Activated CD8-positive, alpha-beta T cell treated with anti-CD3 and anti-CD28 coated beads, Interleukin-2, amount 10 ng/mL, durations not matched to agents 7 days and 5 days (primary cell): ENCODE measurements around the gene TRMT44. TPM values are rescaled to one million over a fixed set of nuclear protein-coding genes. Genes with fewer than 3 reads are reported as not detected.
"Not testable (repeated sequence)": the region's sequence is repeated elsewhere in the genome, so short reads cannot be mapped to it uniquely, and the experiment has no call there.

Source experiments
- ATAC-seq: fragments of 150-1000 bp; cut with Tn5 transposase; one replicate; pipeline ENCODE4 v1.10.0; 2021; ENCODE audit warnings: moderate library complexity
- CTCF ChIA-PET: fragments of 350-600 bp; sonication (Branson Sonifier 250); formaldehyde crosslinking; loops from one replicate; lab custom pipeline; 2021; ENCODE audit warnings: antibody characterized with exemption; lab: Charles Lee
- POLR2A ChIA-PET: fragments of 350-600 bp; sonication (Branson Sonifier 250); formaldehyde crosslinking; loops from one replicate; lab custom pipeline; 2021; ENCODE audit warnings: antibody characterized with exemption; lab: Charles Lee
- DNase-seq: peaks from one replicate; pipeline ENCODE4 v3.0.0-alpha.2; 2020
- H3K27ac Mint-ChIP-seq: one replicate; pipeline ENCODE4 v1.8.0; 2021; ENCODE audit warnings: mild to moderate bottlenecking, mixed read lengths
- H3K27me3 Mint-ChIP-seq: one replicate; pipeline ENCODE4 v1.8.0; 2021; ENCODE audit warnings: low read depth, mixed read lengths
- H3K36me3 Mint-ChIP-seq: one replicate; pipeline ENCODE4 v1.8.0; 2021; ENCODE audit warnings: low read depth, mixed read lengths
- H3K4me1 Mint-ChIP-seq: one replicate; pipeline ENCODE4 v1.8.0; 2021; ENCODE audit warnings: low read depth, mixed read lengths
- H3K4me3 Mint-ChIP-seq: one replicate; pipeline ENCODE4 v1.8.0; 2021; ENCODE audit warnings: mild to moderate bottlenecking, mixed read lengths
- H3K9me3 Mint-ChIP-seq: one replicate; pipeline ENCODE4 v1.8.0; 2022; ENCODE audit warnings: mixed read lengths; ENCODE audit not compliant: insufficient read depth
- total RNA-seq, 2 experiments: library from RNA; stranded (reverse); gene quantifications; one replicate each; pipeline ENCODE4 v1.2.3, GENCODE V29; 2021

TRMT44 gene
- total RNA-seq, 2 experiments from 2014 or later: 18.5 to 22.2 TPM

- POLR2A ChIA-PET, H3K9me3 Mint-ChIP-seq, H3K4me3 Mint-ChIP-seq, ATAC-seq, H3K36me3 Mint-ChIP-seq, CTCF ChIA-PET, DNase-seq, H3K4me1 Mint-ChIP-seq, H3K27me3 Mint-ChIP-seq, H3K27ac Mint-ChIP-seq: not testable (repeated sequence)
Observed at GRCh38 chr4:8513080-8513479, 72.5 kb downstream of the TRMT44 start.

- Mint-ChIP-seq H3K27ac (no peak overlapping the region), H3K9me3 (no peaks in the 10 kb centered on the region), H3K36me3 (no peaks in the 10 kb centered on the region), H3K4me3 (no peak overlapping the region), H3K27me3 (no peaks in the 10 kb centered on the region), H3K4me1 (no peaks in the 10 kb centered on the region)
- POLR2A ChIA-PET: no interaction called here
- DNase-seq: no peak
- ATAC-seq: no peak
- CTCF ChIA-PET: no interaction called here
Observed at GRCh38 chr4:8513931-8514330, 73.4 kb downstream of the TRMT44 start.

- no peak for DNase-seq
- Mint-ChIP-seq H3K36me3 (no peaks in the 10 kb centered on the region), H3K4me3 (no peak overlapping the region), H3K27me3 (no peaks in the 10 kb centered on the region), H3K27ac (no peak overlapping the region), H3K9me3 (no peaks in the 10 kb centered on the region), H3K4me1 (no peaks in the 10 kb centered on the region)
- POLR2A ChIA-PET: no interaction called here
- CTCF ChIA-PET: no interaction called here
- ATAC-seq: no peak
Observed at GRCh38 chr4:8514391-8514790, 73.8 kb downstream of the TRMT44 start.

- H3K9me3 Mint-ChIP-seq: peaks cover 3% of the 10 kb centered on the region
- H3K36me3 Mint-ChIP-seq: no peaks in the 10 kb centered on the region
- ChIA-PET POLR2A (no interaction called here), CTCF (interaction anchor here (0.5 kb wide), 1 partner anchor 18 kb away, joined by 4 read pairs; no protein-coding TSS in a partner anchor)
- no peaks in the 10 kb centered on the region for H3K4me1 Mint-ChIP-seq
- ATAC-seq (no peak), DNase-seq (no peak)
- no peak overlapping the region for H3K27ac Mint-ChIP-seq
- H3K27me3 Mint-ChIP-seq: no peaks in the 10 kb centered on the region
- no peak overlapping the region for H3K4me3 Mint-ChIP-seq
Observed at GRCh38 chr4:8515316-8516060, 74.9 kb downstream of the TRMT44 start.

- CTCF ChIA-PET: interaction anchor here (0.5 kb wide), 1 partner anchor 19 kb away, joined by 4 read pairs; no protein-coding TSS in a partner anchor
- Mint-ChIP-seq H3K36me3 (no peaks in the 10 kb centered on the region), H3K27ac (no peak overlapping the region), H3K27me3 (no peaks in the 10 kb centered on the region), H3K9me3 (peaks cover 3% of the 10 kb centered on the region), H3K4me1 (no peaks in the 10 kb centered on the region), H3K4me3 (no peak overlapping the region)
- ATAC-seq (no peak), DNase-seq (no peak)
- POLR2A ChIA-PET: no interaction called here
Observed at GRCh38 chr4:8516061-8516573, 75.5 kb downstream of the TRMT44 start.

GRCh38 chr4:8516996-8517550 is 76.5 kb downstream of the TRMT44 start:
- ChIA-PET POLR2A (no interaction called here), CTCF (no interaction called here)
- no peak for ATAC-seq

GRCh38 chr4:8517946-8518345 is 77.4 kb downstream of the TRMT44 start:
- no peak for ATAC-seq
- Mint-ChIP-seq H3K36me3 (no peaks in the 10 kb centered on the region), H3K9me3 (peaks cover 3% of the 10 kb centered on the region), H3K27me3 (no peaks in the 10 kb centered on the region), H3K4me3 (no peak overlapping the region), H3K27ac (no peak overlapping the region), H3K4me1 (no peaks in the 10 kb centered on the region)
- POLR2A ChIA-PET: no interaction called here
- DNase-seq: no peak
- CTCF ChIA-PET: no interaction called here

More at GRCh38 chr4:8516996-8517550, 76.5 kb downstream of the TRMT44 start:
- H3K36me3 Mint-ChIP-seq: no peaks in the 10 kb centered on the region
- no peaks in the 10 kb centered on the region for H3K27me3 Mint-ChIP-seq
- peaks cover 3% of the 10 kb centered on the region for H3K9me3 Mint-ChIP-seq
- no peaks in the 10 kb centered on the region for H3K4me1 Mint-ChIP-seq
- no peak overlapping the region for H3K27ac Mint-ChIP-seq
- DNase-seq: no peak
- no peak overlapping the region for H3K4me3 Mint-ChIP-seq

- Mint-ChIP-seq H3K4me1 (no peaks in the 10 kb centered on the region), H3K36me3 (no peaks in the 10 kb centered on the region), H3K9me3 (peaks cover 3% of the 10 kb centered on the region), H3K27ac (no peak overlapping the region), H3K27me3 (no peaks in the 10 kb centered on the region), H3K4me3 (no peak overlapping the region)
- DNase-seq: no peak
- ATAC-seq: no peak
- ChIA-PET CTCF (no interaction called here), POLR2A (no interaction called here)
Observed at GRCh38 chr4:8522160-8523120, 81.9 kb downstream of the TRMT44 start.

- Mint-ChIP-seq H3K27ac (no peak overlapping the region), H3K9me3 (peaks cover 3% of the 10 kb centered on the region)
Observed at GRCh38 chr4:8523175-8523574, 82.6 kb downstream of the TRMT44 start.

GRCh38 chr4:8523766-8524165 is 83.2 kb downstream of the TRMT44 start:
- Mint-ChIP-seq H3K4me3 (no peak overlapping the region), H3K36me3 (no peaks in the 10 kb centered on the region), H3K4me1 (no peaks in the 10 kb centered on the region), H3K27ac (no peak overlapping the region), H3K27me3 (no peaks in the 10 kb centered on the region), H3K9me3 (peaks cover 3% of the 10 kb centered on the region)
- ATAC-seq (no peak), DNase-seq (no peak)
- ChIA-PET CTCF (no interaction called here), POLR2A (interaction anchor here (0.6 kb wide), 1 partner anchor 26 kb away, joined by 3 read pairs; no protein-coding TSS in a partner anchor)

More at GRCh38 chr4:8523175-8523574, 82.6 kb downstream of the TRMT44 start:
- no peak for DNase-seq
- no peaks in the 10 kb centered on the region for H3K27me3 Mint-ChIP-seq
- no peaks in the 10 kb centered on the region for H3K4me1 Mint-ChIP-seq
- no peak for ATAC-seq
- H3K36me3 Mint-ChIP-seq: no peaks in the 10 kb centered on the region
- ChIA-PET POLR2A (interaction anchor here (0.6 kb wide), 1 partner anchor 26 kb away, joined by 3 read pairs; no protein-coding TSS in a partner anchor), CTCF (no interaction called here)
- no peak overlapping the region for H3K4me3 Mint-ChIP-seq

GRCh38 chr4:8524595-8525382 is 84.2 kb downstream of the TRMT44 start:
- Mint-ChIP-seq H3K27ac (no peak overlapping the region), H3K36me3 (no peaks in the 10 kb centered on the region), H3K9me3 (peaks cover 3% of the 10 kb centered on the region), H3K27me3 (no peaks in the 10 kb centered on the region), H3K4me1 (no peaks in the 10 kb centered on the region), H3K4me3 (no peak overlapping the region)
- ChIA-PET CTCF (interaction anchor here (0.6 kb wide), 1 partner anchor 91 kb away, joined by 3 read pairs; no protein-coding TSS in a partner anchor), POLR2A (no interaction called here)
- ATAC-seq (no peak), DNase-seq (no peak)
